Tibial nerve (tissue), 4 donors: ENCODE data around the gene DCN. TPM values are rescaled to one million over a fixed set of nuclear protein-coding genes. Genes with fewer than 3 reads are reported as not detected.

Experiments used
- DNase-seq, 2 donors: peaks; one replicate each; pipeline ENCODE4 v3.0.0-alpha.2; 2019; ENCODE audit warnings: low spot score in 2 of 2
- H3K27ac ChIP-seq, 4 donors: fragments of 200-600 bp; sonication (generic) in 3 of 4; one replicate each; pipeline ENCODE4 v1.5.1; 2017 to 2019; ENCODE audit warnings: mild to moderate bottlenecking in 1 of 4
- H3K27me3 ChIP-seq, 2 donors: fragments of 200-600 bp; sonication (generic) in 1 of 2; one replicate each; pipeline versions ENCODE4 v1.5.1 to v1.6.0; 2017 to 2019
- H3K36me3 ChIP-seq, 3 donors: fragments of 200-600 bp; sonication (generic); one replicate each; pipeline ENCODE4 v1.5.1; 2018 to 2019
- H3K4me1 ChIP-seq, 4 donors: fragments of 200-600 bp; sonication (generic) in 3 of 4; one replicate each; pipeline ENCODE4 v1.5.1; 2017 to 2019
- H3K4me3 ChIP-seq, 4 donors: fragments of 200-600 bp; sonication (generic) in 3 of 4; one replicate each; pipeline ENCODE4 v1.5.1; 2017 to 2019; ENCODE audit warnings: mild to moderate bottlenecking in 1 of 4, moderate library complexity in 1 of 4
- H3K9me3 ChIP-seq, 4 donors: fragments of 200-600 bp; sonication (generic) in 3 of 4; one replicate each; pipeline ENCODE4 v1.5.1; 2017 to 2019
- CTCF ChIP-seq, 5 experiments: fragments of 200-600 bp in 3 of 5; fragments of 450-650 bp in 2 of 5; sonication (generic) in 3 of 5; IDR thresholded peaks; one replicate each; pipeline ENCODE4 v1.5.1; 2016 to 2019; ENCODE audit warnings: antibody characterized with exemption in 5 of 5, mild to moderate bottlenecking in 3 of 5, moderate library complexity in 2 of 5
- EP300 ChIP-seq, 2 donors: sonication (generic); formaldehyde crosslinking; IDR thresholded peaks; one replicate each; pipeline ENCODE4 v1.6.1; 2017; ENCODE audit warnings: antibody characterized with exemption in 2 of 2, mild to moderate bottlenecking in 1 of 2
- POLR2A ChIP-seq, 2 donors: fragments of 450-650 bp; IDR thresholded peaks; one replicate each; pipeline ENCODE4 v1.6.1; 2017; ENCODE audit warnings: antibody characterized with exemption in 2 of 2, mild to moderate bottlenecking in 2 of 2, moderate library complexity in 2 of 2
- WGBS, 2 donors: methylation state at CpG; one replicate each; pipeline ENCODE4 v1.1.5; 2018; 5-methylcytosine and 5-hydroxymethylcytosine counted together
- total RNA-seq, 4 donors: library from RNA; depleted of rRNA; stranded (reverse); fragments of >200 nt; gene quantifications; one replicate each; pipeline ENCODE4 v1.1.0, GENCODE V29; 2016

Gene DCN
- total RNA-seq, 4 donors from 2014 or later: 1,578 to 4,304 (median 2,586) TPM

- DNase-seq: no peak
- TF ChIP-seq CTCF (IDR thresholded peaks at IDR 0.05) (no peak), EP300 (IDR thresholded peaks at IDR 0.05) (peak in 1 of 2 donors; percentile 75)
Observed at GRCh38 chr12:91189516-91189915, 6.9 kb upstream of the DCN start.

GRCh38 chr12:91188778-91189177 is 6.2 kb upstream of the DCN start:
- Histone ChIP-seq H3K4me1 (peaks cover 0 to 18% (median 0%) of the 10 kb centered on the region in 4 donors), H3K4me3 (no peak overlapping the region), H3K27ac (peak overlapping the region in 1 of 4 donors; percentile 67), H3K36me3 (no peaks in the 10 kb centered on the region), H3K9me3 (no peaks in the 10 kb centered on the region), H3K27me3 (no peaks in the 10 kb centered on the region)
- TF ChIP-seq CTCF (IDR thresholded peaks at IDR 0.05): no peak
- TF ChIP-seq POLR2A (IDR thresholded peaks at IDR 0.05): no peak
- TF ChIP-seq EP300 (IDR thresholded peaks at IDR 0.05): no peak
- DNase-seq: no peak

More at GRCh38 chr12:91189516-91189915, 6.9 kb upstream of the DCN start:
- Histone ChIP-seq H3K4me3 (no peak overlapping the region), H3K4me1 (peaks cover 0 to 16% (median 0%) of the 10 kb centered on the region in 4 donors), H3K27ac (peak overlapping the region in 2 of 4 donors; percentile 29 to 67), H3K9me3 (no peaks in the 10 kb centered on the region), H3K27me3 (no peaks in the 10 kb centered on the region), H3K36me3 (no peaks in the 10 kb centered on the region)
- WGBS, 2 donors: 37 to 44% methylated on average over 3 of the region's 3 CpGs

GRCh38 chr12:91186156-91186555 is 3.5 kb upstream of the DCN start:
- 58 to 74% methylated on average over 2 of the region's 2 CpGs for WGBS, 2 donors
- H3K4me1 ChIP-seq: peaks cover 0 to 33% (median 0%) of the 10 kb centered on the region in 4 donors
- DNase-seq: no peak
- H3K27me3 ChIP-seq: no peaks in the 10 kb centered on the region
- no peak overlapping the region for H3K27ac ChIP-seq
- no peak overlapping the region for H3K4me3 ChIP-seq
- no peaks in the 10 kb centered on the region for H3K9me3 ChIP-seq
- H3K36me3 ChIP-seq: no peaks in the 10 kb centered on the region
- no peak for TF ChIP-seq EP300 (IDR thresholded peaks at IDR 0.05)
- no peak for TF ChIP-seq CTCF (IDR thresholded peaks at IDR 0.05)
- TF ChIP-seq POLR2A (IDR thresholded peaks at IDR 0.05): no peak

- H3K4me3 ChIP-seq: no peak overlapping the region
- DNase-seq: no peak
- no peak for TF ChIP-seq CTCF (IDR thresholded peaks at IDR 0.05)
- no peak for TF ChIP-seq POLR2A (IDR thresholded peaks at IDR 0.05)
- no peak for TF ChIP-seq EP300 (IDR thresholded peaks at IDR 0.05)
- H3K4me1 ChIP-seq: peaks cover 0 to 34% (median 0%) of the 10 kb centered on the region in 4 donors
- no peaks in the 10 kb centered on the region for H3K27me3 ChIP-seq
- no peak overlapping the region for H3K27ac ChIP-seq
- H3K36me3 ChIP-seq: no peaks in the 10 kb centered on the region
- H3K9me3 ChIP-seq: no peaks in the 10 kb centered on the region
- 67 to 76% methylated on average over 1 of the region's 1 CpG for WGBS, 2 donors
Observed at GRCh38 chr12:91185421-91185820, 2.8 kb upstream of the DCN start.

GRCh38 chr12:91183551-91183950 is 934 bp upstream of the DCN start:
- no peak for DNase-seq
- whole genome bisulfite sequencing, 2 donors: 34 to 42% methylated on average over 2 of the region's 2 CpGs
- H3K27me3 ChIP-seq: no peaks in the 10 kb centered on the region
- H3K4me3 ChIP-seq: peak overlapping the region in 1 of 4 donors; percentile 59
- peak overlapping the region; percentile 11 to 89 (median 56) for H3K27ac ChIP-seq
- H3K4me1 ChIP-seq: peaks cover 0 to 27% (median 0%) of the 10 kb centered on the region in 4 donors
- H3K9me3 ChIP-seq: no peaks in the 10 kb centered on the region
- H3K36me3 ChIP-seq: no peaks in the 10 kb centered on the region
- no peak for TF ChIP-seq EP300 (IDR thresholded peaks at IDR 0.05)
- no peak for TF ChIP-seq POLR2A (IDR thresholded peaks at IDR 0.05)
- TF ChIP-seq CTCF (IDR thresholded peaks at IDR 0.05): no peak
